Nucleus accumbens (tissue), 56 donors: Measurements from ENCODE around the gene TSPEAR.
"Not testable (repeated sequence)": the region's sequence is repeated elsewhere in the genome, so short reads cannot be mapped to it uniquely, and the experiment has no call there.

ENCODE experiments used
- DNase-seq, 56 donors: peaks; one replicate each; lab custom pipeline; 2025; lab: John Stamatoyannopoulos, UW

The TSPEAR gene

GRCh38 chr21:44637851-44638348 lies 73.5 kb downstream of the TSPEAR start:
- not testable (repeated sequence) for DNase-seq

DNA sequence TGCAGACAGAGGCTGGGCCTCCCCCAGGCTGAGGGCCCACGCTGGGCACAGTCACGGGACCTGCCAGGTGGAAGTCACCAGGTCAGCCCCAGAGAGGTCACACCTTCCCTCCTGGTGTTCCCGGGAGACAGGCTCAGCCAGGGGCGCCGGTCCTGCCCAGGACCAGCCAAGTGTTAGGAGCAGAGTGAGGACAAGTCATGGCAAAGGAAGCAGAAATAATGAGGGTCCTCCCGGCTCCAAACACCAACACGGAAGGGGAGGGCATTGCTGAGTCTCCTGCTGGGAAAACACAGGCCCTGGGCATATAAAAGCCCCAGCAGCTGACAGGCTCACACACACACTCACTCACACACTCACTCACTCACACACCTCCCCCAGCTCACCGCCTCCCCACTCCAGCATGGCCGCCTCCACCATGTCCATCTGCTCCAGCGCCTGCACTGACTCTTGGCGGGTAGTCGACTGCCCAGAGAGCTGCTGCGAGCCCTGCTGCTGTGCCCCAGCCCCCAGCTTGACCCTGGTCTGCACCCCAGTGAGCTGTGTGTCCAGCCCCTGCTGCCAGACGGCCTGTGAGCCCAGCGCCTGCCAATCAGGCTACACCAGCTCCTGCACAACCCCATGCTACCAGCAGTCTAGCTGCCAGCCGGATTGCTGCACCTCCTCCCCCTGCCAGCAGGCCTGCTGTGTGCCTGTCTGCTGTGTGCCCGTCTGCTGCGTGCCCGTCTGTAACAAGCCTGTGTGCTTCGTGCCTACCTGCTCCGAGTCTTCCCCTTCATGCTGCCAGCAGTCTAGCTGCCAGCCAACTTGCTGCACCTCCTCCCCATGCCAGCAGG lies 74.1 kb downstream of the TSPEAR start, which contains the start of gene KRTAP10-10:
TSS of gene KRTAP10-10 (plus strand) at position 339 of the 833 bp plus-strand sequence. CDS start at position 401, 62 bp downstream.
- DNase-seq = no peak

GRCh38 chr21:44636209-44637017 lies 75.0 kb downstream of the TSPEAR start:
- DNase-seq = no peak

- DNase-seq = no peak
Observed at GRCh38 chr21:44632067-44632466, 79.3 kb downstream of the TSPEAR start.

- no peak for DNase-seq
Observed at GRCh38 chr21:44630440-44630839, 80.9 kb downstream of the TSPEAR start.

GRCh38 chr21:44628707-44629391 lies 82.5 kb downstream of the TSPEAR start:
- DNase-seq = no peak

- not testable (repeated sequence) for DNase-seq
Observed at GRCh38 chr21:44627831-44628233, 83.5 kb downstream of the TSPEAR start.

- DNase-seq = not testable (repeated sequence)
Observed at GRCh38 chr21:44627181-44627822, 84.1 kb downstream of the TSPEAR start.

GRCh38 chr21:44626673-44627143 lies 84.7 kb downstream of the TSPEAR start, which contains the start of gene KRTAP10-9:
Gene KRTAP10-9 (plus strand): TSS chr21:44627093. CDS start chr21:44627172, 79 bp downstream.
- DNase-seq = no peak

DNA sequence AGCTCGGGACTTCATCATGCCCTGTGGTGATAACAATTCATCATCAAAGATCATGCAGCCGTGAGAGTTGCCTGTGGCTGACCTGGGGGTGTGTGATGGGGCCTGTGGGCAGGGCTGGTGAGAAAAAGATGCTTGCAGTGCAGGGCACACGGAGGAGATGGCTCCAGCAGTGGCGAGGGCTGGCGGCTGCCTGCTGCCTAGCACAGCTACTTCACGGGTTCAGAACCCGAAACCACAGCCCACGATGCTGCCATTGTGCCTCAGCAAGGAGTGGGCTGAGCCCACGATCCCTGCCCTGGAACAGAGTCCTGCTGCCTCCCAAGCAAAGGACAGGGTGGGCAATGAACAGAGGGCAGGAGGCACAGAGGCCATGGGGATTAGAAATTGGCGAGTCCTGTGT lies 85.1 kb downstream of the TSPEAR start:
- no peak for DNase-seq

DNA sequence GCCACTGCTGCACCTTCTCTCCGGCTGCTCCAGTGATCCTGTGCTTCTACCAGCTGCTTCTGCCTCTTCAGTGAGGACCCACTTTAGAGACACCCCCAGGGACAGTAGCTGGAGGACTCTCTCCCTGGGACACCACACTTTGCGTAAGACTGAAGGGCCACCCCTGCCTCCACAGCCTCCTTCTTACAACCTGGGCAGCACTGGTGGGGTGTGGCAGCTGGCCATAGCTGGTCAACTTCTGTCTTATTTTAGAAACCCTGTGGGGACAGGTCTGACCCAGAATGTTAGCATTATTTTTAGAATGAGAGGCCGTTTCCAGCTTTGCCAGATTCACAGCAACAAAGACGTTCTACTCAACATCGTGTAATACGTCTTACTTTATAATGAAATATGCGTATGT lies 85.6 kb downstream of the TSPEAR start:
- DNase-seq = no peak

DNA sequence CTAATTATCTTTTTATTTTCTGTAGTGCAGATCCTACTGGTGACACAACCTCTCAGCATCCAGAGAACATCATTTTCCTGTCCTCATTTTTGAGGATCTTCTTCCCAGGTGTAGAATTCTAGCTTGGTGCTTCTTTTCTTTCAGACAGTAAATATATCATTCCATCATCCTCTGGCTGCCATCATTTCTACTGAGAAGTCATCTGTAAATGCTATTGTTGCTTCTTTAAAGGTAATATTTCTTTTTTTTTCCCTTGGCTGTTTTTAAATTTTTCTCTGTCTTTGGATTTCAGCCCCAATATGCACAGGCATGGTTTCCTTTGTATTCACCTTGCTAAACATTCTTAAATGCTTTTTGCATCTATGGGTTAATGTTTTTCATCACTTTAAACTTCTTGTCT lies 87.8 kb downstream of the TSPEAR start:
- DNase-seq = no peak

DNA sequence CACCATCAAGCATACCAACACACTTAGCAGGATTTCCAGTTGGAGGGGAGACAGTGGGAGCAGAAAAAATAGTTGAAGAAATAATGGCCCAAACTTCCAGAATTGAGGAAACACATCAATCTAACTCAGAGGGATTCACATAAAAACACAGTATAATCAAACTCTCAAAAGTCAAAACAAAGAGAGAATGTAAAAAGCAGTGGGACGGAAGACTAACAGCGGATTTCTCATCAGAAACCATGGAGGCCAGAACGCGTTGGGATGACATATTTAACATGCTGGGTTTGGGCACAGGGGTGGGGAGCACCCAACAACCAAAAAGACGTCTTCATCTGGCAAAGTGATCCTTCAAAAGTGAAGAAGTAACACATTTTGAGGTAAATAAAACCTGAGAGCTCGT lies 91.5 kb downstream of the TSPEAR start:
- DNase-seq = no peak

- DNase-seq = no peak
Observed at GRCh38 chr21:44618909-44619308, 92.5 kb downstream of the TSPEAR start.

DNA sequence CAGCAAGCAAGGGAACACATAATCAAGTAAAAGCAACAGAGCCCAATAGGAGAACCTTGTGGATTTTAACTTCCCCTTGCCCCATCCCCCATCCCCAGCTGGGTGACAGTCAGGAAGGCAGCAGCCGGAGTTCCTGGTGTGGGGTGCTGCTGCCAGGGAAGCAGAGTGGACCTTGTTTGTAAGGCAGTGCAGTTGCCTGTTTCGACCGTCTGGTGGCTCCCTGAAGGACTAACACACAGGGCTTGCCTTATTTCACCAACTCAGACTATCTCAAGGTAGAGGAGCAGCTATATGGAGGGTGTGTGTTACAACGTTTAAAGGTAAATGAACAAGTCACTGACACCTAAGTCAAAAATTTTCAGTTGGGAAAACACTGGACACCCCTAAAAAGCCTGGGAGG lies 92.9 kb downstream of the TSPEAR start:
- peak in 1 of 56 donors; percentile 4 for DNase-seq

- no peak for DNase-seq
Observed at GRCh38 chr21:44617071-44617501, 94.3 kb downstream of the TSPEAR start.

GRCh38 chr21:44616591-44616926 lies 94.8 kb downstream of the TSPEAR start:
- DNase-seq = no peak

- no peak for DNase-seq
Observed at GRCh38 chr21:44615911-44616590, 95.3 kb downstream of the TSPEAR start.

DNA sequence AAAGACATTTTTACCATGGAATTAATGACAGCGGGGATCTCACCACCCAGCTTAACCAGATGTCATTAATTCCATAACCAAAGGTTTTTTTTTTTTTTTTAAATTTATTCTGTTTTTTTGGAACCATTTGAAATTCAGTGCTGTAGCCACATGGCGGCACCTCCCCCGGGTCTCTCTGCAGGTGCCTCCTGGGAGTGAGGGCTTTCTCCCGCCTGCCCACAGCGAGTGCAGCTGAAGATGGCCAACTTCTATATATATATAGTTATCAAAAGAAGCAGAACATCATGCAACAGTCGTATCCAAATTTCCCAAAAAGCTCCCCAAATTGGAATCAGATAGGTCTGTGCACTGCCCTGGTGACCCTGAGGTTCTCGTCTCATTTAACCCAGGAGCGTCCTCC lies 95.9 kb downstream of the TSPEAR start:
- no peak for DNase-seq
